Subcutaneous preadipocyte (primary cell): Measurements from ENCODE around the gene OXLD1. TPM values are rescaled to one million over a fixed set of nuclear protein-coding genes. Genes with fewer than 3 reads are reported as not detected.

Experiments
- small RNA-seq: library from RNA; depleted of rRNA; stranded (forward); fragments of <200 nt; gene quantifications from one replicate; pipeline ENCODE3, GENCODE V24; 2012
- total RNA-seq: library from RNA; depleted of rRNA; stranded (reverse); fragments of >200 nt; gene quantifications from 2 replicates; pipeline ENCODE4 v1.2.3, GENCODE V29; 2012

OXLD1 gene
- 29.7 and 30.5 TPM in 2 replicates for total RNA-seq

DNA sequence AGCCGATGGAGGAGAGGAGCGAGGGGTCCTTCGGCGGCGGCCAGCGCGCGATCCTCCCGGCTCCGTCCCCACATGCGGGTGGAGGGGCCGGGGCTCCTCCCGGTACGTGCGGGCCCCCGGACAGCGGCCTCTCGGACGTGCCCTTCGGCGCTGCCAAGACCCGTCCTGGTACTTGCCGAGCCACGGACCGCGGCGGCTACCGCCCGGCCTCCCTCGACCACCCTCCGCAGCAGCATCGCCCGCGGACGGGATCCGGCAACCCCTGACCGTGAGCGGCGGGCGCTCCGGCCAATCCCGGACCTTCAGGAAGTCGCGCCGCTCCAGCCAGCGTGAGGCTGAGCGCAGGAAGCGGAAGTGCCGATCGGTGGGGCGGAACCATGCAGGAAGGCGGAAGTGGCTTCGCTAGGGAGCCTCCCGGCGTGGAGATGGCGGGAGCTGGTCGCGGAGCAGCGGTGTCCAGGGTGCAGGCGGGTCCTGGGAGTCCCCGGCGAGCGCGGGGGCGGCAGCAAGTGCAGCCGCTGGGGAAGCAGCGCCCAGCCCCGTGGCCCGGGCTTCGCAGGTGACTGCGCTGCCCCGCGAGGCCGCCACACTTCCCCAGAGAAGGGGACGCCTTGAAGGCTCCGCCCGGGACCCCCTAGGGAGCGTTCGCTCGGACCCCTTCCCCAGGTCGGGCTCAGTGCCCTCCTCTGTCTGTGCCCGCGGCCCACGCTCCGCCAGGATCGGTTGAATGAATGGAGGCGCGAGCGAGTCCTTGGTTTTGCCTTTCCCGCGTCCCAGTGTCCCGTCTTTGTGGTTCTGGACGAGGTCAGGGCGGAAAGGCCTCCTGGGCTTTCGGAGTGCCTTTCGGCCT, at the start of gene OXLD1, which contains the start of gene CCDC137:
TSS of gene OXLD1 (minus strand) at position 264 of the 850 bp plus-strand sequence. CDS start at position 236, 28 bp downstream.
TSS of gene CCDC137 (plus strand) at position 396 of the 850 bp plus-strand sequence. CDS start at position 426, 30 bp downstream.

GRCh38 chr17:81711814-81712467, 45.5 kb upstream of the OXLD1 start, which contains the start of gene SLC25A10:
Gene SLC25A10, plus strand, starts transcription at chr17:81712284. Its CDS starts 143 bp downstream, at chr17:81712427.

GRCh38 chr17:81702934-81703746, 36.7 kb upstream of the OXLD1 start, which contains the start of gene MRPL12:
Gene MRPL12, plus strand, starts transcription at chr17:81703367. Its CDS starts 135 bp downstream, at chr17:81703502.

GRCh38 chr17:81683584-81684441, 17.4 kb upstream of the OXLD1 start, which contains the start of the genes ARL16 and HGS:
Gene ARL16, minus strand, starts transcription at chr17:81683797. Its CDS starts 44 bp downstream, at chr17:81683753.
Gene HGS, plus strand, starts transcription at chr17:81684011. Its CDS starts 56 bp downstream, at chr17:81684067.

DNA sequence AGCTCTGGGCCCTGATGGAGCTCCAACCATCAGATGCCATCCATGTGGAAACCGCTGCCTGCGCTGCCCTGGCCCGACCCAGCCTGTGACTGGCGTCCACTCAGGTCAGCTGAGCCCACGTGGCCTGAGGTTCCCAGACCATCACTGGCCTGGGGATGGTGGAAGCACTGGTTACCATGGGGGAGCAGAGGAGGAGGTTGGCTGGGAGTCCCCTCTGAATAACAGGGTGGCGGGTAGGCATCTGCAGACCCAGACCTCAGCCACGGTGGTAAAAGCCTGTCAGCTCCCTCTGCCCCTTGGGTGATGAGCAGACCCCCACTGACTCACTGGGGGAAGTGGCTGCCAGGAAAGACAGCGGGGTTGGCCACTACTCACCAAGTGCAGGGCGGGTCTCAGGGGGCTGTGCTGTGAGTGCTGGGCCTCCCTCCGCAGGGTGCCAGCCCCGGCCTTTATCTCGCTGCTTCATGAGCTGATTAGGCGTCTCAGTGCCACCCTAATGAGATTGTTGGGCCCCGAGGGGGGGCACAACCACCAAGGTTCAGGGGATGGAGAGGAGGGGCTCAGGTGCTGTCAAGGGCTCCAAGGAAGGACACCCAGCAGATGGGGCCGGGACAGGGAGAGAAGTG, 10.2 kb downstream of the OXLD1 start, which contains the start of gene PDE6G:
TSS of gene PDE6G (minus strand) at position 425 of the 626 bp plus-strand sequence. CDS start 3,237 bp downstream, outside the sequence.

DNA sequence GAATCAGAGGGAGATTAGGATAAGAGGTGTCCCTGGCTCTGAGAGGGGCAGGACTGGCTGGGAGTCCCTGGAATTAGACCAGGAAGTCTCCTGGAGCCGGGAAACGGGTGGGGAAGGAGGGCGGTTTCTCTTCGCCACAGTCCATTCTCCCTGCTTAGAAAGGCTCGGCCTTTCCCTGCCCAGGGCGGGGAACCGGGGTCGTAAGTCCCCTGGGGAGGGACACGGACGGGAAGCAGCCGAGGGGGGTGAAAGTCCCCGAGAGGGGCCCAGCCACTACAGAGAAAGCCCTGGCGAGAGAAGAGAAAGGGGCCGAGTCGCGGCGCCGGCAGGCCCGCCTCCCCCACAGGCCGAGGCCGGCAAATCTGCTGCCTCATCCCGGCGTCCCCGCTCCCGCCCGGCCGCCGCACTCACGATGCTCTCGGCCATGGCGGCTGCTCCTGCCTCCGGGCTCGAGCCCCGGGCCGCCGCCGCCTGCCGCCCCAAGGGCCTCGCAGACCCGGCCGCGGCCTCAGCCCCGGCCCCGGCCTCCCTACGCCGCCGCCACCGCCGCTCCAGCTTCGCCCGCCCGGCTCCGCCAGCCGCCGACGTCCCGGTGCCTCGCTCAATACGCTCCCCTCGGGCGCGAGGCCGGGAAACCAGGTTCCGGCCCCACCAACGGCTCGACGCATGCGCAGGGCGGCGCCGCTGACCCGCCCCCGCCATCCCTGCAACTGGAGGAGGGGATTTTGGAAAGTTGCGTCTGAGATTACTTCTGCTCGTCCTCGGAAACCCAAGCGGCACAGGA, 29.7 kb downstream of the OXLD1 start, which contains the start of the genes NPLOC4 and TSPAN10:
TSS of gene NPLOC4 (minus strand) at position 608 of the 784 bp plus-strand sequence. CDS start at position 426, 182 bp downstream.
TSS of gene TSPAN10 (plus strand) at position 692 of the 784 bp plus-strand sequence. CDS start 5,217 bp downstream, outside the sequence.

Small RNA genes within 50 kb of the gene (small RNA-seq; reads per million reads assigned to genes)
- gene MIR6786 = not detected

Other genes with a start within 250 kb of the OXLD1 start
- 5,469 and 6,757 TPM in 2 replicates for gene ACTG1, start 153.8 kb downstream of the OXLD1 start, total RNA-seq
- gene FSCN2, start 138.2 kb downstream of the OXLD1 start, total RNA-seq = 0.59 and 2.2 TPM in 2 replicates
- gene FAAP100, start 114.3 kb downstream of the OXLD1 start, total RNA-seq = 28.3 and 36.9 TPM in 2 replicates
- gene NPLOC4, start 29.5 kb downstream of the OXLD1 start, total RNA-seq = 73.1 and 88.4 TPM in 2 replicates
- gene TSPAN10, start 29.4 kb downstream of the OXLD1 start, total RNA-seq = 1.4 and 1.8 TPM in 2 replicates
- gene PDE6G, start 10.1 kb downstream of the OXLD1 start, total RNA-seq = not detected in 2 replicates
- 5.9 and 13.9 TPM in 2 replicates for gene CCDC137, start 132 bp upstream of the OXLD1 start, total RNA-seq
- 19.1 and 26.8 TPM in 2 replicates for gene ARL16, start 17.2 kb upstream of the OXLD1 start, total RNA-seq
- 107 and 119 TPM in 2 replicates for gene HGS, start 17.4 kb upstream of the OXLD1 start, total RNA-seq
- 18.0 and 23.1 TPM in 2 replicates for gene MRPL12, start 36.8 kb upstream of the OXLD1 start, total RNA-seq
- gene SLC25A10, start 45.7 kb upstream of the OXLD1 start, total RNA-seq = 18.4 and 24.0 TPM in 2 replicates
- gene GCGR, start 137.5 kb upstream of the OXLD1 start, total RNA-seq = not detected in 2 replicates
- 63.1 and 87.8 TPM in 2 replicates for gene MCRIP1, start 166.7 kb upstream of the OXLD1 start, total RNA-seq
- gene PPP1R27, start 168.4 kb upstream of the OXLD1 start, total RNA-seq = not detected in 2 replicates
- 794 and 796 TPM in 2 replicates for gene P4HB, start 193.9 kb upstream of the OXLD1 start, total RNA-seq
- gene ARHGDIA, start 204.7 kb upstream of the OXLD1 start, total RNA-seq = 158 and 179 TPM in 2 replicates
- 145 and 149 TPM in 2 replicates for gene ALYREF, start 225.0 kb upstream of the OXLD1 start, total RNA-seq
- gene ANAPC11, start 225.1 kb upstream of the OXLD1 start, total RNA-seq = 110 and 193 TPM in 2 replicates
- gene NPB, start 235.6 kb upstream of the OXLD1 start, total RNA-seq = under 0.01 TPM in 2 replicates
- gene PCYT2, start 244.8 kb upstream of the OXLD1 start, total RNA-seq = 51.1 and 75.5 TPM in 2 replicates